Activated CD8-positive, alpha-beta memory T cell treated with anti-CD3 and anti-CD28 coated beads, Interleukin-2, amount 50 U/mL, for 1 hour (primary cell): Measurements from ENCODE around the gene UROS.

Experiments used
- DNase-seq: peaks from one replicate; pipeline ENCODE4 v3.0.0-alpha.2; 2020; ENCODE audit errors: extremely low read depth

The UROS gene

GRCh38 chr10:125788156-125789034 is 34.7 kb downstream of the UROS start:
- no peak for DNase-seq

DNA sequence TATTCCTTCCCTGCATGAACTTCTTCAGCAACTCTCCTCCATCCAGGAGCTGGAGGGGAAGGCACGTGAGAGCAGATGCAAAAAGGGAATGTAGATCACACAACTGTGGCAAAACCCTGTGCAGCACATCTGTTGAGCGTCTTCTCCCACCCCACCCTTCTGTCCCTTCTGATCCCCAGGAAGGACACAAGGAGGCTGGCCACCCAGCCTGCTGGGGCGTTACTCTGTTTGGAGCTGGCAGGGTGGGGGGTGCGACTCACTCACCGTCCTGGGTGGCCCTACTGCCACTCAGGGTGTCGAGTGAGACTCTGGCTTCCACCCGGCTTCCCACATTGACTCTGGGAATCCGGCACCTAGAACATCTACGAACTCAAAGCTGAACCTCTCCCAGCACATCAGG is 37.3 kb downstream of the UROS start:
- DNase-seq = no peak

GRCh38 chr10:125783957-125784356 is 39.1 kb downstream of the UROS start:
- DNase-seq = no peak

DNA sequence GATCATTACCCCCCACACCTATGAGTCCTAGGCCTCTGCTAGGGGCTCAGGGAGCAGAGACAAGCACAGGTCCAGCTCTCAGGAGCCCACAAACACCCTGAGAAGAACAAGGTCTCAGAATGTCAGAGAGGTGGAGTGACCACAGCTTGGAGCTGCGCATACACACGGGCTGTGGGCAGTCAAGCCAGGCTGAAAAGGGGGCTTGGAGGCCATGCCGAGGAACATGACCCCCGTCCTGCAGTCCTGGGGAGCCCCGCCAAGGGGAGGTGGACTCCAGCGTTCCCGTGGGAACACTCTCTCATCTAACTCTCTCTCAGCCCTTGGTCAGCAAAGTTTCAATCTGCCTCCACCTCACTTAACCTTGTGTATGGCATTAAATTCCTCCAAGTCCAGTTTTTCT is 39.6 kb downstream of the UROS start:
- no peak for DNase-seq

DNA sequence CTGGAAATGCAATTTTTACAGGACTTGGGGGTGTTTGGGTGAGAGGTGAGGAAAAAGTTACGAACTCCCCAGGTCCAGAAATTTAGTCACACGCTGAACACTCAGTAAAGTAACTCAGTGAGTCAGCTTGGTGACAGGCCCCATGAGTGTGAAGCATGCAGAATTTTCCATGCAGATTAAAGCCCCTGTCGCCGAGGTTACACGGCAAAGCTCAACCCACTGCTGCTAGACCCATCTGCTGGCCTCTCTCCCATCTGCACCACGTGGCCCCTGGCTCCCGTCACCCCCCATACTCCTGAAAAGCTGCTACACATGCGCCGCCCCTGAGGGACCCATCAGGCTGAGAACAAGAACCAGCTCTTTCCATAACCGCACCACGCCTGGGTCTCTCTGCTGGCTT is 40.4 kb downstream of the UROS start:
- no peak for DNase-seq

DNA sequence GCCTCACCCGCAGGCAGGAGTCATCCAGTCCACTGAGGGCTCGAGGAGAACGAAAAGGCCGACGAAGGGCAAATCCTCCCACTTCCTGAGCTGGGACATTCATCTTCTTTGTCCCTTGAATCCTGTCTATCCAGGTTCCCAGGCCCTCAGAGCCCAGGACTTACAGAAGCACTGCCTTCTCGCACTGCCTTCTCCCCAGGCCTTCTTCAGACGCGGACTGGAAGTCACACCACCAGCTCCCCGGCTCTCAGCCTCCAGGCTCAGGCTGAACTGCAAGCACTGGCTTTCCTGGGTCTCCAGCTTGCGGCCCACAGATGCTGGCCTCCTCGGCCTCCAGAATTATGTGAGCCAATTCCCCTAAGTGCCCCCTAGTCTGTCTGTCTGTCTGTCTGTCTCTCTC is 41.0 kb downstream of the UROS start:
- DNase-seq = no peak

GRCh38 chr10:125781374-125781773 is 41.7 kb downstream of the UROS start:
- DNase-seq = no peak

DNA sequence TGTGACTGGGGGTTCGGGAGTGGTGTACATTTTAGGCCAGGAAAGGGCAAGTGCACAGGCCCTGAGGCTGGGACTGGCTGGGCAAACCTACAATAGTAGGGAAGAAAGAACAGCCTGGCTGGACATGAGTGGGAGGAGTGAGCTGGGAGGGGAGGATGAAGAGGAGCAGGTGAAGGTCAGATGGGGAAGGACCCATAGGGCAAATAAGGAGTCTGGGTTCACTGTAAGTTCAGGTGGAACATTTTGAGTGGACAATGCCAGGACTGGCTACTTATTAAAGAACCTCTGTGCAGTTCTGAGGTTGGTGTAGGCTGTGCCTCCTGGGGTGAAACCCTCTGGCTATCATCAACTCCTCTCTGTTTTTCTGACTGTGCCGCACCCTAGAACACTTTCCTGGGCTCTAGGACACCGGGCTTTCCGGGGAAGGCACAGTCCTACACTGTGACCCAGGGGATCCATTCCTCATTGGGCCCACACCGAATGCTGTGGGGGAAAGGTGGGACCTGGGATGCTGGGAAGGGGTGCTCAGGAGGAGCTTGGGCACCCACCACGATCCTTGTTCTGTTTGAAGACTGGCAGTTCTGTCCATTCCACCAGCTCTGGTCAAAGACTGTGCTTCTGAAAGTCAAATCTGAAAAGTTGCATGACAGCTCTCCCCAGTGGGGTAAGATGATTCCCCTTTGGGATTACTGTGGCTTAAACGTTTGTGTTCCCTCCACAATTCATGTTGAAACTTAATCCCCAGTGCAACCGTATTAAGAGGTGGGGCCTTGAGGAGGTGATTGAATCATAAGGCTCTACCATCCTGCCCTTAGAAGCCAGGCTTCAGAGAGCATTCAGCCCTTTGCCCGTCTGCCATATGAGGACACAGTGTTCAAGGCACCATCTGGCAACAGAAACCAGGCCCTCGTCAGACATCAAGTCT is 43.4 kb downstream of the UROS start:
- DNase-seq = no peak

DNA sequence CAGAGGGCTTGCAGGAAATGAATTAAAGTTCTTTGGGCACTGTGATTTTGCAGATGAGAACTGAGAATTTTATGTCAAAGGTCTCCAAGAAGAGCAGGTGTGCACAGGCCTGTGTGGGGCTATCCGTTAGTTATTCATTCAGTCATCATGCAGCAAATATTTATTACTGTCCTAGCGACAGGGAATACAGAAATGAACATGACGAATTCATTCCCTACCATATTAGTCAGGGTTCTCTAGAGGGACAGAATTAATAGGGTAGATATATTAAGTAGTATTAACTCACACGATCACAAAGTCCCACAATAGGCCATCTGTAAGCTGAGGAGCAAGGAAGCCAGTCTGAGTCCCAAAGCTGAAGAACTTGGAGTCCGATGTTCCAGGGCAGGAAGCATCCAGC is 44.5 kb downstream of the UROS start:
- no peak for DNase-seq

DNA sequence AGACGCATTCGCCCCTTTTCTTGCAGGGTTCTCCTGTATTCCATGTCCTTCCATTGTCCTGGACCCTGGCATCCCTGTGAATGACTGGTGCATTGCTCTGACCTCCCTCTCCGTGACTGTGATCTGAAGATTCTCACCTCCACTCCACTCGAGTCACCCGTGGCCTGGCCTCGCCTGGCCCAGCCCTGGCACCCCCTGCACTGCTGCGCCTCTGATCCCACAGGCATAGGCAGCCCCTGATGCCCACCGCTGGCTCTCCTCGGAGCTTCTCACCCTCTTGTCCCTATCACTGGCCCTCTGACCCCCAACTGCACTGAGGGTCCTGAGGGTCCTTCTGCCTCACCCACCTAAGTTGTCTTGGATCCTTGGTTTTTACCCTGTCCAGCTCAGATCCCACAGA is 45.3 kb downstream of the UROS start:
- no peak for DNase-seq

DNA sequence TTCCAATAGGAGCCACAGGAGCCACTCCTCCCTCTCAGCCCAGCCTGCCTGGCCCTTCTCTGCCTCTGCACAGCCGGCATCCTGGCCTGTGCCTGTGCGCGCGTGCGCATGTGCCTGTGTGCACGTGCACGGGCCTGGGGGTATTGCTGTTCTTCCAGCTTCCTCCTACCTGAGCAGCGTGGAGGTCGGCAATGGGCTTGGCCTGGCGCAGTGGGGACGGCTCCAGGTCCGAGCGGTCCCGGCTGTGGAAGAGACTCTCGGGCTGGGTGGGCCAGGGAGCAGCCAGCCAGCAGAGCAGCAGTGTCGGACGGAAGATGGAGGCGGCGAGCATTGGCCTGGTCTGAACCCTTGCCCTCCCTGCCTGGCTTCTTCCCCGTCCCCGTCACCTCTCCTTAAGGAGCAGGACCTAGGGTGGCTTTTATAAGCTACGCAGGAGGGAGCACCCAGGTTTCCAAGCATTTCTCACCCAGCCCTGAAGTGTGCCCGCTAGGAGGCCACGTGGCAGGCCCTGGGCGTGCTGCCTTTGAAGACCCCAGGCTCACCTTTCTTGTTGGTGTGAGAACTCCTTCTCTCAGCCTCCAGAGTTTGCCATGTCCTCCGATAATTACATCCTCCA is 47.5 kb downstream of the UROS start, which contains the start of gene MMP21:
MMP21 (minus strand) TSS at position 331 of the 616 bp plus-strand sequence; CDS start at position 331, 0 bp downstream.
- DNase-seq = no peak

DNA sequence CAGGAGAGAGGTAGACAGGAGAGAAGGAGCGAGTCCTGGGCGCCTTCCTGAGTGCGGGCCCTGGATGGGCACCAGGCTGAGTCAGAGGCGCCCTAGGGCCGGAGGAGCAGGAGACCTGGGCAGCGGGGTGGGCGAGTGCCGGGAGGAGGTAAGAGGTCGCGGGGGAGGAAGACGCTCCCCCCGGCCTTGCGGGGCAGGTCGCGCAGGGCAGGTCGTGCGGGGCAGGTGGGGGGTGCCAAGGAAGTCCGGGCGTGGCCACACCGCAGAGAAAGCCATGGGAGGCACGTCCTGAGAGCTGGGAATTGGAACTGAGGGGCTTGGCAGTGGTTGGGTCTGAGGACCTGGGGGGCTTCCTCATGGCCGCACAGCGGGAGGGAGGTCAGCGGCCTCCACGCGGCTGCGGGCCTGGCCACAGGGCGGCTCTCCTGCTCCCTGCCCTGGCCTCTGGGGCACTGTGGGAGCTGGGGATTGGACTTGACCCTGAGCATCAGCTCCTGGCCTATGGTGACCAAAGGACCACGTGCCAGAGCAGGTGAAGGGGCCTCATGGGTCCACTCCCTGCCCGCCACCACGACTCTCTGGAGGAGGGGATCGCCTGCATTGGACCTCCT is 48.4 kb downstream of the UROS start:
- DNase-seq = no peak

DNA sequence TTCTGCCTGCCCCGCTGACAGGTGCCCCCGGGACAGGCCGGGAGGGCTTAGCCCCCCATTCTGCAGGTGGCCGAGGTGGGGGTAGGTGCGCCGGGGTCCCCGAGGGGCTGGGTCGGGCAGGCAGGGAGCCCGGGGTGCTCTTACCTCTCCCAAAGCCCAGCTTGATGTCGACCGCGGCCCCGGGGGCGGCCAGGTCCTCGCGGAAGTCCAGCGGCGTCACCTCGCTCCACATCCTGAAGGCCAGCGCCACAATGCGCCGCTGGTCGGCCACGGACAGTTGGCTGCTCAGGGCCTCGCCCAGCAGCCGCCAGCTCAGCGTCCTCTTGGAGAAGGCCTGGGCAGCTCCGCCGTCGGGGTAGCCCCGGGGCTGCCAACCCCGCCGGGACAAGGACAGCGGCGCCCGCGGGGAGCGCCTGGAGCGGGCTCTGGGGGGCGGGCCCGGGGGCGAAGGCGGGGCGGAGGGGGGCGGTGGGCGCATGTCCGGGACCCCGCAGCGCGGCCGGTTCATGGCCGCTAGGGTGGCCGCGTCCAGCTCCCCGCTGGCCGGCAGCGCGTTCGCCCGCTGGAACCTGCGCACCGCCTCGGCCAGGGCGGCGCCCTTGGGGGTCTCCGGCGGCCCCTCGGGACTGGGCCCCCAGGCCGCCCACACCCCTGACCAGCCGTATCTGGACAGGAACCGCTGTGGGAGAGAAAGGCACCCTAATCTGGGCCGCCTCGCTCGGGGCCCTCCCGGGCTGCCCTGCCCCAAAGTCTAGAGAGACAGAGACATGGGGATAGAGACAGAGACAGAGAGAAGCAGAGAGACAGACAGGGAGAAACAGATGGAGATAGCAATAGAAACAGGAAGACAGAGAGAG is 49.1 kb downstream of the UROS start:
- no peak for DNase-seq

GRCh38 chr10:125772864-125773180 is 50.2 kb downstream of the UROS start:
- DNase-seq = no peak

DNA sequence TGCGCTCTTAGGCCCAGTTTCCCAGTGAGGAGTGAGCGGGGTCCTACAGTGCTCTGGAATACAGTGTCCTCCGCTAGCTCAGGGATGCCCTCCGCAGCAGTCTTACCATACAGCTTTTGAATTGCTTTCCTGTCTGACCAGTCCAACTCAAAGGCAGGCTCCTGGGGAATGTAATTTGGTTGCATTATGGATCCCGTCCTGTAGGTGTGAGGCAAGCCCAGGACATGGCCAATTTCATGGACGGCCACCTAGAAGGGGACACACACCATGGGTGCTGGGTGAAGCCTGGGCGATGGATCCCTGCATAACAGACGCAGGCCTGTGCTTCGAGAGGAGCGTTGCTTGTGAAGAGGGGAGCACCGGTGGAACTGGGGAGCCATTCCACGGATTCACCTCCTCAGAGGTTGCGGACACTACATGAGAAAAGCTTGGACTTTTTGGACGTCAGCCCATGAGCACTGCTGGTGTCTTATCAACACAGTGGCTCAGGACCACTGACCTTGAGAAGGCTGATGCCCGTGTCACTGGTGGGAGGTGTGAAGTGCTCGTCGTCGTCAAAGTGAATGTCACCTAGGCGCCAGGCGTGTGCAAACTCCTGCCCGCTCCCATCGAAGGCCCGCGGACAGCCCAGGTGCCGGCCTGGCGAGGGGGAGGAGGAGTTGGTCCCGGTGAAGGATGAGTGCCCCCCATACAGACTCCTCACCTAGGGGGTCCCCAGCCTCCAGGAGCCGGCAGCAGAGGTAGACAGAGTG is 50.8 kb downstream of the UROS start:
- no peak for DNase-seq

GRCh38 chr10:125770844-125771243 is 52.2 kb downstream of the UROS start:
- DNase-seq = no peak

GRCh38 chr10:125769175-125769574 is 53.9 kb downstream of the UROS start:
- no peak for DNase-seq

- no peak for DNase-seq
Observed at GRCh38 chr10:125768219-125768855, 54.7 kb downstream of the UROS start.

GRCh38 chr10:125766511-125766910 is 56.5 kb downstream of the UROS start:
- DNase-seq = no peak

DNA sequence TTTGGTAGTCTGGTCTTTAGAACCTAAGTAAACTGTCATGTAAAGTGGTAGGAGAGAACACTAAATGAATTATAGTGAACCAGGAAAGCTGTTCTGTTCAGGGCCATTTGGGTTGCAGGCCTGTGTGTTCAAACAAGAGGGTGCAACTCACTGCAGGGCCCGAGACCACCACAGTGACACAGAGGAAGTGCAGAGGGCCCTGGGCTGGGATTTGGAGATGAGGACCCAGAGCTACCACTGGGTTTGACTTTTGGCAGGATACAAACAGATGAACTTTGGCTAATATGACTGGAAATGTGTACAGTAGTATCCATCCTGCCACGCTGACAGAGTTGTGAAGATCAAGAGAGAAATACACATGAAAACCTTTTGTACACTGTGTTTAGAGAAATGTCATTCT is 57.2 kb downstream of the UROS start:
- no peak for DNase-seq
